ENCODE results near the gene GSTM1.
"Not testable (repeated sequence)": the region's sequence is repeated elsewhere in the genome, so short reads cannot be mapped to it uniquely, and the experiment has no call there.

DNA sequence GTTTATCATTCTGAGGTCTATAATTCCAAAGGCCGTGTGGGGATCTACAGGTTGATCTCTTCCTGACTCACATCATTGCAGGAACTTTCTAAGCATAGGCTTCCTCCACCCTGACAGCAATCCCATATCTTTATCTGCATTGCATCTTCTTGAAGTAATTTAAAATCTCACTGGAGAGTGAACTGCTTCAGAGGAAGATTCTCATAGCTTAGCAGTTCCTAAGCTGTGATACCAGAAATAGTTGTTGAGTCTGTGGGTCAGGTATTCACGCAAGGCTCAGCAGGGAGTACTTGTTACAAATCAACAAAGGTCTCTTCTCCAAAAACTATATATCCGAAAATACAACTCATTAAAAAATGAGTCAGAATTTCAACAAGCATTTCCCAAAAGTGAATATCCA, 7.5 kb downstream of the GSTM1 start:
- TF ChIP-seq CTCF, POLR2A (IDR thresholded peaks at IDR 0.05): not testable (repeated sequence)
